ENCODE data around the gene ZNF501.

ZNF501 gene

GRCh38 chr3:44762690-44763089, 33.3 kb downstream of the ZNF501 start:
- peak overlapping the region; percentile 71 for H3K4me3 ChIP-seq (ENCODE audit: low read depth, low read length)
- TF ChIP-seq CTCF (conservative IDR thresholded peaks at IDR 0.05; ENCODE audit: low read depth, low read length) = no peak
- DNase-seq (ENCODE audit: low read depth) = no peak

GRCh38 chr3:44764248-44764647, 34.8 kb downstream of the ZNF501 start:
- TF ChIP-seq CTCF (conservative IDR thresholded peaks at IDR 0.05; ENCODE audit: low read depth, low read length) = no peak
- no peak for DNase-seq (ENCODE audit: low read depth)
- H3K4me3 ChIP-seq (ENCODE audit: low read depth, low read length) = no peak overlapping the region

GRCh38 chr3:44771424-44772098, 42.1 kb downstream of the ZNF501 start:
- DNase-seq (ENCODE audit: low read depth) = no peak
- TF ChIP-seq CTCF (conservative IDR thresholded peaks at IDR 0.05; ENCODE audit: low read depth, low read length) = no peak
- no peak overlapping the region for H3K4me3 ChIP-seq (ENCODE audit: low read depth, low read length)

- no peak overlapping the region for H3K4me3 ChIP-seq (ENCODE audit: low read depth, low read length)
- no peak for TF ChIP-seq CTCF (conservative IDR thresholded peaks at IDR 0.05; ENCODE audit: low read depth, low read length)
- no peak for DNase-seq (ENCODE audit: low read depth)
Observed at GRCh38 chr3:44772099-44772442, 42.6 kb downstream of the ZNF501 start.

- DNase-seq (ENCODE audit: low read depth) = no peak
- H3K4me3 ChIP-seq (ENCODE audit: low read depth, low read length) = no peak overlapping the region
- no peak for TF ChIP-seq CTCF (conservative IDR thresholded peaks at IDR 0.05; ENCODE audit: low read depth, low read length)
Observed at GRCh38 chr3:44782891-44783290, 53.5 kb downstream of the ZNF501 start.
